HCT116 (cell line): ENCODE data around the gene RAB40C. TPM values are rescaled to one million over a fixed set of nuclear protein-coding genes. Genes with fewer than 3 reads are reported as not detected.
A peak's percentile ranks its signal among the peaks of the same experiment; 100 is the strongest.

Experiments used
- ATAC-seq: fragments of 200-7000 bp; cut with Tn5 transposase; 2 replicates; pipeline ENCODE4 v1.9.1; 2020; ENCODE audit warnings: mild to moderate bottlenecking, moderate library complexity
- BruUV-seq: library from RNA; stranded (reverse); fragments of 400-500 nt; replicated peaks from 2 replicates; lab custom pipeline; 2021; lab: Mats Ljungman, UMichigan
- CTCF ChIA-PET: fragments of 300-600 bp; sonication (Branson Sonifier 250); formaldehyde crosslinking; loops from one replicate; lab custom pipeline; 2021; ENCODE audit warnings: antibody characterized with exemption; lab: Charles Lee
- POLR2A ChIA-PET: fragments of 300-600, 350-600 bp; sonication (Branson Sonifier 250); formaldehyde crosslinking; loops from one replicate; lab custom pipeline; 2021; ENCODE audit warnings: antibody characterized with exemption; lab: Charles Lee
- RAD21 ChIA-PET, 2 experiments: fragments of 300-600 bp; sonication (Branson Sonifier 250); formaldehyde crosslinking; loops; one replicate each; lab custom pipeline; 2023; ENCODE audit warnings: low total read pairs in 2 of 2; ENCODE audit not compliant: uncharacterized antibody in 2 of 2, unreplicated experiment in 2 of 2, low non-redundant PET in 1 of 2; lab: Charles Lee
- DNase-seq: peaks from one replicate; pipeline ENCODE4 v3.0.0-alpha.2; 2010; ENCODE audit warnings: low read depth, low spot score
- H2AFZ ChIP-seq: fragments of 200-600 bp; shearing (Covaris generic), sonication (generic); 2 replicates; pipeline ENCODE4 v1.6.1; 2017; ENCODE audit warnings: low read depth, mixed run types, mixed read lengths, antibody characterized with exemption, low read length; ENCODE audit not compliant: poor library complexity, severe bottlenecking
- H3K27ac ChIP-seq: 2 replicates; pipeline ENCODE4 v1.5.1; 2012; ENCODE audit warnings: low read depth, low read length
- H3K27me3 ChIP-seq: fragments of 200-600 bp; sonication (generic); 2 replicates; pipeline ENCODE4 v1.6.1; 2016; ENCODE audit warnings: mixed run types, low read length, mixed read lengths; ENCODE audit not compliant: insufficient read depth
- H3K36me3 ChIP-seq, 2 experiments: fragments of 200-500 bp in 1 of 2; fragments of 200-600 bp in 1 of 2; sonication (Bioruptor generic) in 1 of 2; sonication (generic) in 1 of 2; 2 replicates each; pipeline versions ENCODE4 v1.5.1 to v1.6.1; 2014 to 2016; ENCODE audit warnings: low read length in 2 of 2, inconsistent platforms in 1 of 2, mixed read lengths in 1 of 2, mixed run types in 1 of 2; ENCODE audit not compliant: insufficient read depth in 2 of 2, control insufficient read depth in 1 of 2
- H3K4me1 ChIP-seq, 2 experiments: fragments of 200-600 bp in 1 of 2; sonication (generic) in 1 of 2; 2 replicates each; pipeline versions ENCODE4 v1.5.1 to v1.6.1; 2012 to 2017; ENCODE audit warnings: low read length in 2 of 2, inconsistent platforms in 1 of 2, mild to moderate bottlenecking in 1 of 2, mixed read lengths in 1 of 2, mixed run types in 1 of 2, moderate library complexity in 1 of 2; ENCODE audit not compliant: insufficient read depth in 2 of 2, control insufficient read depth in 1 of 2
- H3K4me2 ChIP-seq: fragments of 200-600 bp; sonication (generic); 2 replicates; pipeline ENCODE4 v1.6.1; 2017; ENCODE audit warnings: mixed run types, low read length, mixed read lengths
- H3K4me3 ChIP-seq, 2 experiments: fragments of 200-600 bp in 1 of 2; sonication (generic) in 1 of 2; replicated peaks in 1 of 2; 2 replicates each; pipeline ENCODE4 v1.5.1; 2011 to 2016; ENCODE audit warnings: low read length in 2 of 2, control low read depth in 1 of 2, low read depth in 1 of 2, mild to moderate bottlenecking in 1 of 2, mixed read lengths in 1 of 2, mixed run types in 1 of 2
- H3K79me2 ChIP-seq: fragments of 200-600 bp; sonication (generic); 2 replicates; pipeline ENCODE4 v1.6.1; 2017; ENCODE audit warnings: mild to moderate bottlenecking, mixed run types, low read length, moderate library complexity, mixed read lengths; ENCODE audit not compliant: insufficient read depth
- H3K9ac ChIP-seq: fragments of 200-600 bp; sonication (generic); 2 replicates; pipeline ENCODE4 v1.6.1; 2016; ENCODE audit warnings: low read length, mixed read lengths
- H3K9me2 ChIP-seq: fragments of 200-600 bp; sonication (generic), shearing (Covaris generic); 2 replicates; pipeline ENCODE4 v1.6.1; 2017; ENCODE audit warnings: mixed run types, mild to moderate bottlenecking, moderate library complexity; ENCODE audit not compliant: insufficient read depth
- H3K9me3 ChIP-seq, 2 experiments: fragments of 200-500 bp in 1 of 2; fragments of 200-600 bp in 1 of 2; sonication (Bioruptor generic) in 1 of 2; sonication (generic) in 1 of 2; 2 replicates each; pipeline ENCODE4 v1.6.1; 2014 to 2017; ENCODE audit warnings: low read length in 2 of 2, mixed read lengths in 2 of 2, inconsistent platforms in 1 of 2, low read depth in 1 of 2, mild to moderate bottlenecking in 1 of 2, mixed run types in 1 of 2, moderate library complexity in 1 of 2; ENCODE audit not compliant: control insufficient read depth in 1 of 2, insufficient read depth in 1 of 2
- H4K20me1 ChIP-seq: fragments of 200-600 bp; sonication (generic), shearing (Covaris generic); 2 replicates; pipeline ENCODE4 v1.6.1; 2017; ENCODE audit warnings: mixed run types, mild to moderate bottlenecking, moderate library complexity; ENCODE audit not compliant: insufficient read depth
- EZH2 ChIP-seq: fragments of 200-600 bp; sonication (generic); IDR thresholded peaks from 2 replicates; pipeline ENCODE4 v1.6.1; 2017; ENCODE audit warnings: antibody characterized with exemption, mixed run types
- POLR2AphosphoS5 ChIP-seq: IDR thresholded peaks from 2 replicates; pipeline ENCODE4 v1.6.1; 2011; ENCODE audit warnings: mild to moderate bottlenecking, low read depth, low read length, moderate library complexity
- RAD21 ChIP-seq: IDR thresholded peaks from 2 replicates; pipeline ENCODE4 v1.6.1; 2012; ENCODE audit warnings: low read depth, mild to moderate bottlenecking
- REST ChIP-seq: IDR thresholded peaks from 2 replicates; pipeline ENCODE4 v1.6.1; 2012; ENCODE audit warnings: low read depth
- ZFX ChIP-seq: fragments of 450-650 bp; IDR thresholded peaks from 2 replicates; pipeline ENCODE4 v1.6.1; 2017
- intact Hi-C: fragments of 100-400 bp; cut with micrococcal nuclease; formaldehyde crosslinking; loops from 2 replicates; pipeline ENCODE4 v1.10.0; 2022
- total RNA-seq: library from RNA; stranded (reverse); gene quantifications from one replicate; pipeline ENCODE4 v1.2.1, GENCODE V29; 2021; ENCODE audit not compliant: unreplicated experiment

Gene RAB40C
- total RNA-seq, 1 experiment from 2014 or later = 14.1 TPM

GRCh38 chr16:645852-646678 is 56.2 kb downstream of the RAB40C start:
- BruUV-seq = no TSS peak
- H3K36me3 ChIP-seq = no peaks in the 10 kb centered on the region
- peak overlapping the region; percentile 96 for H3K27ac ChIP-seq
- no peaks in the 10 kb centered on the region for H4K20me1 ChIP-seq
- DNase-seq (no peak), ATAC-seq (no peak)
- peaks cover 19 to 60% of the 10 kb centered on the region in 2 experiments for H3K4me1 ChIP-seq
- H2AFZ ChIP-seq = no peak overlapping the region
- no peak overlapping the region for H3K4me3 ChIP-seq
- ChIA-PET RAD21 (no interaction called here), CTCF (no interaction called here), POLR2A (no interaction called here)
- peaks cover 38% of the 10 kb centered on the region for H3K79me2 ChIP-seq
- no peaks in the 10 kb centered on the region for H3K9me3 ChIP-seq
- no peak for TF ChIP-seq ZFX
- no peak for TF ChIP-seq EZH2
- H3K4me2 ChIP-seq = peak overlapping the region; percentile 54
- intact Hi-C loops = no loop called here
- no peaks in the 10 kb centered on the region for H3K27me3 ChIP-seq
- H3K9me2 ChIP-seq = no peaks in the 10 kb centered on the region
- peak overlapping the region; percentile 43 for H3K9ac ChIP-seq

- Histone ChIP-seq H3K27me3 (no peaks in the 10 kb centered on the region), H3K4me2 (no peak overlapping the region), H2AFZ (no peak overlapping the region), H3K9me2 (no peaks in the 10 kb centered on the region), H3K27ac (peak overlapping the region; percentile 96; the same call in 1 of the 2 replicates), H3K4me3 (no peak overlapping the region), H3K79me2 (peaks cover 40% of the 10 kb centered on the region), H3K4me1 (peaks cover 19 to 55% of the 10 kb centered on the region in 2 experiments), H3K9ac (no peak overlapping the region), H3K9me3 (no peaks in the 10 kb centered on the region), H3K36me3 (no peaks in the 10 kb centered on the region), H4K20me1 (no peaks in the 10 kb centered on the region)
- CTCF ChIA-PET = no interaction called here
- intact Hi-C loops = no loop called here
- no TSS peak for BruUV-seq
- TF ChIP-seq POLR2AphosphoS5 = no peak
- TF ChIP-seq REST = no peak
- TF ChIP-seq RAD21 = no peak
- ATAC-seq = no peak
- POLR2A ChIA-PET = no interaction called here
- DNase-seq = no peak
- RAD21 ChIA-PET = no interaction called here
Observed at GRCh38 chr16:646679-647172, 56.9 kb downstream of the RAB40C start.
